ENCODE results near the gene GUK1. TPM values are rescaled to one million over a fixed set of nuclear protein-coding genes. Genes with fewer than 3 reads are reported as not detected.

Gene GUK1
- polyA plus RNA-seq, 1 donor from 2014 or later: 502 TPM

DNA sequence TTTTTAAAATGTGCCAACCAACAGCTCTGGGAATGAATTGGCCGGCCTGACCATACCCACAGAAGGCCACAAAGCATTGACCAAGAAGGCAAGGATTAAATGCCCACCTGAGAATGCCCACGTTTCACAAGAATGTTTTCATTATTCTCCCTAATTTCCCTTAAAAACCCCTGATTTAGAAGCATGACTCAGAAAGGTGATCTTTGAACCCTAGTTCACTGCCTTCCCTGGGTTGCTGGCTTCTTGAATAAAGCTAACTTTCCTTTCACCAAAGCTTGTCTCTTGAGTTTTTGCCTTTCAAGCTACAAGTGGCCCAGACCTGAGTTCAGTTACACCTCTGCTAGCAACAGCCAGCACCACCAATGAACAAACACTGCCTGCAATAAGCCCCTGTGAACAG lies 16.6 kb upstream of the GUK1 start:
- no peaks in the 10 kb centered on the region for H3K9me2 ChIP-seq (ENCODE audit: insufficient read depth, low read length)
- no peaks in the 10 kb centered on the region for H3K79me2 ChIP-seq (replicated peaks; ENCODE audit: insufficient read depth, low read length)
- H3K4me2 ChIP-seq (ENCODE audit: low read length): no peak overlapping the region
- no peak overlapping the region for H3K27ac ChIP-seq (ENCODE audit: low read length)
- H3K36me3 ChIP-seq (ENCODE audit: insufficient read depth, low read length): no peaks in the 10 kb centered on the region
- H3K4me3 ChIP-seq (ENCODE audit: low read length): no peak overlapping the region
- no peak overlapping the region for H3K9ac ChIP-seq (ENCODE audit: low read length)
- no peak overlapping the region for H2AFZ ChIP-seq (ENCODE audit: low read depth, low read length)
- H3F3A ChIP-seq (ENCODE audit: insufficient read depth, low read length, poor library complexity, severe bottlenecking): no peaks in the 10 kb centered on the region
- no peaks in the 10 kb centered on the region for H3K27me3 ChIP-seq (ENCODE audit: insufficient read depth, low read depth, low read length)
- no peaks in the 10 kb centered on the region for H4K20me1 ChIP-seq (ENCODE audit: insufficient read depth)
- TF ChIP-seq SMC3 (conservative IDR thresholded peaks at IDR 0.05; ENCODE audit: poor library complexity) (no peak), EP300 (conservative IDR thresholded peaks at IDR 0.05; ENCODE audit: poor library complexity, severe bottlenecking) (no peak), RAD21 (conservative IDR thresholded peaks at IDR 0.05) (no peak), POLR2AphosphoS5 (IDR thresholded peaks at IDR 0.05) (no peak), EZH2 (IDR thresholded peaks at IDR 0.05; ENCODE audit: borderline replicate concordance, insufficient read depth, low read length, poor library complexity, severe bottlenecking) (no peak), TAF1 (IDR thresholded peaks at IDR 0.05; ENCODE audit: low read depth) (no peak), CTCF (IDR thresholded peaks at IDR 0.05; ENCODE audit: poor library complexity, severe bottlenecking) (no peak), MXI1 (conservative IDR thresholded peaks at IDR 0.05; ENCODE audit: poor library complexity, severe bottlenecking) (no peak)
- TF ChIP-seq, protein P1, sequence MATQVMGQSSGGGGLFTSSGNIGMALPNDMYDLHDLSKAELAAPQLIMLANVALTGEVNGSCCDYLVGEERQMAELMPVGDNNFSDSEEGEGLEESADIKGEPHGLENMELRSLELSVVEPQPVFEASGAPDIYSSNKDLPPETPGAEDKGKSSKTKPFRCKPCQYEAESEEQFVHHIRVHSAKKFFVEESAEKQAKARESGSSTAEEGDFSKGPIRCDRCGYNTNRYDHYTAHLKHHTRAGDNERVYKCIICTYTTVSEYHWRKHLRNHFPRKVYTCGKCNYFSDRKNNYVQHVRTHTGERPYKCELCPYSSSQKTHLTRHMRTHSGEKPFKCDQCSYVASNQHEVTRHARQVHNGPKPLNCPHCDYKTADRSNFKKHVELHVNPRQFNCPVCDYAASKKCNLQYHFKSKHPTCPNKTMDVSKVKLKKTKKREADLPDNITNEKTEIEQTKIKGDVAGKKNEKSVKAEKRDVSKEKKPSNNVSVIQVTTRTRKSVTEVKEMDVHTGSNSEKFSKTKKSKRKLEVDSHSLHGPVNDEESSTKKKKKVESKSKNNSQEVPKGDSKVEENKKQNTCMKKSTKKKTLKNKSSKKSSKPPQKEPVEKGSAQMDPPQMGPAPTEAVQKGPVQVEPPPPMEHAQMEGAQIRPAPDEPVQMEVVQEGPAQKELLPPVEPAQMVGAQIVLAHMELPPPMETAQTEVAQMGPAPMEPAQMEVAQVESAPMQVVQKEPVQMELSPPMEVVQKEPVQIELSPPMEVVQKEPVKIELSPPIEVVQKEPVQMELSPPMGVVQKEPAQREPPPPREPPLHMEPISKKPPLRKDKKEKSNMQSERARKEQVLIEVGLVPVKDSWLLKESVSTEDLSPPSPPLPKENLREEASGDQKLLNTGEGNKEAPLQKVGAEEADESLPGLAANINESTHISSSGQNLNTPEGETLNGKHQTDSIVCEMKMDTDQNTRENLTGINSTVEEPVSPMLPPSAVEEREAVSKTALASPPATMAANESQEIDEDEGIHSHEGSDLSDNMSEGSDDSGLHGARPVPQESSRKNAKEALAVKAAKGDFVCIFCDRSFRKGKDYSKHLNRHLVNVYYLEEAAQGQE (IDR thresholded peaks at IDR 0.05; ENCODE audit: borderline replicate concordance): no peak
- H3K9me3 ChIP-seq (ENCODE audit: low read length): no peaks in the 10 kb centered on the region

- Histone ChIP-seq H3K4me3 (ENCODE audit: low read length) (no peak overlapping the region), H3K27ac (ENCODE audit: low read length) (no peak overlapping the region), H3K79me2 (replicated peaks; ENCODE audit: insufficient read depth, low read length) (no peaks in the 10 kb centered on the region), H3K9me2 (ENCODE audit: insufficient read depth, low read length) (no peaks in the 10 kb centered on the region), H3K9me3 (ENCODE audit: low read length) (no peaks in the 10 kb centered on the region), H2AFZ (ENCODE audit: low read depth, low read length) (no peak overlapping the region), H4K20me1 (ENCODE audit: insufficient read depth) (no peaks in the 10 kb centered on the region), H3F3A (ENCODE audit: insufficient read depth, low read length, poor library complexity, severe bottlenecking) (no peaks in the 10 kb centered on the region), H3K4me2 (ENCODE audit: low read length) (no peak overlapping the region), H3K36me3 (ENCODE audit: insufficient read depth, low read length) (no peaks in the 10 kb centered on the region), H3K27me3 (ENCODE audit: insufficient read depth, low read depth, low read length) (no peaks in the 10 kb centered on the region), H3K9ac (ENCODE audit: low read length) (no peak overlapping the region)
- TF ChIP-seq POLR2AphosphoS5 (IDR thresholded peaks at IDR 0.05): no peak
- no peak for TF ChIP-seq RAD21 (conservative IDR thresholded peaks at IDR 0.05)
- no peak for TF ChIP-seq TAF1 (IDR thresholded peaks at IDR 0.05; ENCODE audit: low read depth)
- no peak for TF ChIP-seq CTCF (IDR thresholded peaks at IDR 0.05; ENCODE audit: poor library complexity, severe bottlenecking)
- TF ChIP-seq EZH2 (IDR thresholded peaks at IDR 0.05; ENCODE audit: borderline replicate concordance, insufficient read depth, low read length, poor library complexity, severe bottlenecking): no peak
- TF ChIP-seq, protein P1 (IDR thresholded peaks at IDR 0.05; ENCODE audit: borderline replicate concordance): no peak
- no peak for TF ChIP-seq SMC3 (conservative IDR thresholded peaks at IDR 0.05; ENCODE audit: poor library complexity)
- no peak for TF ChIP-seq MXI1 (conservative IDR thresholded peaks at IDR 0.05; ENCODE audit: poor library complexity, severe bottlenecking)
These were observed 14.9 kb upstream of the GUK1 start for GRCh38 chr1:228125185-228125584.
